ENCODE data around the gene FDPS.

GRCh38 chr1:155324717-155325602 is 16.3 kb downstream of the FDPS start:
- TF ChIP-seq, protein P1, sequence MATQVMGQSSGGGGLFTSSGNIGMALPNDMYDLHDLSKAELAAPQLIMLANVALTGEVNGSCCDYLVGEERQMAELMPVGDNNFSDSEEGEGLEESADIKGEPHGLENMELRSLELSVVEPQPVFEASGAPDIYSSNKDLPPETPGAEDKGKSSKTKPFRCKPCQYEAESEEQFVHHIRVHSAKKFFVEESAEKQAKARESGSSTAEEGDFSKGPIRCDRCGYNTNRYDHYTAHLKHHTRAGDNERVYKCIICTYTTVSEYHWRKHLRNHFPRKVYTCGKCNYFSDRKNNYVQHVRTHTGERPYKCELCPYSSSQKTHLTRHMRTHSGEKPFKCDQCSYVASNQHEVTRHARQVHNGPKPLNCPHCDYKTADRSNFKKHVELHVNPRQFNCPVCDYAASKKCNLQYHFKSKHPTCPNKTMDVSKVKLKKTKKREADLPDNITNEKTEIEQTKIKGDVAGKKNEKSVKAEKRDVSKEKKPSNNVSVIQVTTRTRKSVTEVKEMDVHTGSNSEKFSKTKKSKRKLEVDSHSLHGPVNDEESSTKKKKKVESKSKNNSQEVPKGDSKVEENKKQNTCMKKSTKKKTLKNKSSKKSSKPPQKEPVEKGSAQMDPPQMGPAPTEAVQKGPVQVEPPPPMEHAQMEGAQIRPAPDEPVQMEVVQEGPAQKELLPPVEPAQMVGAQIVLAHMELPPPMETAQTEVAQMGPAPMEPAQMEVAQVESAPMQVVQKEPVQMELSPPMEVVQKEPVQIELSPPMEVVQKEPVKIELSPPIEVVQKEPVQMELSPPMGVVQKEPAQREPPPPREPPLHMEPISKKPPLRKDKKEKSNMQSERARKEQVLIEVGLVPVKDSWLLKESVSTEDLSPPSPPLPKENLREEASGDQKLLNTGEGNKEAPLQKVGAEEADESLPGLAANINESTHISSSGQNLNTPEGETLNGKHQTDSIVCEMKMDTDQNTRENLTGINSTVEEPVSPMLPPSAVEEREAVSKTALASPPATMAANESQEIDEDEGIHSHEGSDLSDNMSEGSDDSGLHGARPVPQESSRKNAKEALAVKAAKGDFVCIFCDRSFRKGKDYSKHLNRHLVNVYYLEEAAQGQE (IDR thresholded peaks at IDR 0.05; ENCODE audit: insufficient read depth in 1 of 2, low read depth in 2 of 2, low read length in 2 of 2) = no peak
- TF ChIP-seq POLR2AphosphoS5 (IDR thresholded peaks at IDR 0.05; ENCODE audit: low read depth, low read length) (no peak), FOXP2 (optimal IDR thresholded peaks at IDR 0.05; ENCODE audit: borderline replicate concordance, extremely low read depth, extremely low read length, insufficient read depth) (no peak), SIN3A (IDR thresholded peaks at IDR 0.05; ENCODE audit: borderline replicate concordance, insufficient read depth, low read length) (no peak)
